ENCODE measurements around the gene GAREM1. TPM values are rescaled to one million over a fixed set of nuclear protein-coding genes. Genes with fewer than 3 reads are reported as not detected.

The GAREM1 gene
- total and polyA plus RNA-seq, 2 experiments from 2014 or later: 6.9 to 7.1 TPM

- H3K79me2 ChIP-seq: no peaks in the 10 kb centered on the region
- no peak for DNase-seq (ENCODE audit: low spot score)
- no peak for TF ChIP-seq EZH2 (IDR thresholded peaks at IDR 0.05; ENCODE audit: borderline replicate concordance)
- TF ChIP-seq, protein P1, sequence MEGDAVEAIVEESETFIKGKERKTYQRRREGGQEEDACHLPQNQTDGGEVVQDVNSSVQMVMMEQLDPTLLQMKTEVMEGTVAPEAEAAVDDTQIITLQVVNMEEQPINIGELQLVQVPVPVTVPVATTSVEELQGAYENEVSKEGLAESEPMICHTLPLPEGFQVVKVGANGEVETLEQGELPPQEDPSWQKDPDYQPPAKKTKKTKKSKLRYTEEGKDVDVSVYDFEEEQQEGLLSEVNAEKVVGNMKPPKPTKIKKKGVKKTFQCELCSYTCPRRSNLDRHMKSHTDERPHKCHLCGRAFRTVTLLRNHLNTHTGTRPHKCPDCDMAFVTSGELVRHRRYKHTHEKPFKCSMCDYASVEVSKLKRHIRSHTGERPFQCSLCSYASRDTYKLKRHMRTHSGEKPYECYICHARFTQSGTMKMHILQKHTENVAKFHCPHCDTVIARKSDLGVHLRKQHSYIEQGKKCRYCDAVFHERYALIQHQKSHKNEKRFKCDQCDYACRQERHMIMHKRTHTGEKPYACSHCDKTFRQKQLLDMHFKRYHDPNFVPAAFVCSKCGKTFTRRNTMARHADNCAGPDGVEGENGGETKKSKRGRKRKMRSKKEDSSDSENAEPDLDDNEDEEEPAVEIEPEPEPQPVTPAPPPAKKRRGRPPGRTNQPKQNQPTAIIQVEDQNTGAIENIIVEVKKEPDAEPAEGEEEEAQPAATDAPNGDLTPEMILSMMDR (IDR thresholded peaks at IDR 0.05; ENCODE audit: poor library complexity): no peak
- no peaks in the 10 kb centered on the region for H3K9me2 ChIP-seq (replicated peaks; ENCODE audit: insufficient read depth)
- H2AFZ ChIP-seq: no peak overlapping the region
- H3K4me2 ChIP-seq: no peak overlapping the region
- H3K4me1 ChIP-seq (ENCODE audit: insufficient read depth): no peaks in the 10 kb centered on the region
- H3K4me3 ChIP-seq: no peak overlapping the region
- no peaks in the 10 kb centered on the region for H3K36me3 ChIP-seq (replicated peaks; ENCODE audit: insufficient read depth, low read depth)
- 72% methylated on average over 5 of the region's 5 CpGs for WGBS (ENCODE audit: low lambda C conversion rate, missing lambda C conversion rate)
- H3K9me3 ChIP-seq (ENCODE audit: low read depth): no peaks in the 10 kb centered on the region
- H3K27ac ChIP-seq: no peak overlapping the region
- H4K20me1 ChIP-seq (ENCODE audit: insufficient read depth, poor library complexity, severe bottlenecking): no peaks in the 10 kb centered on the region
- no peaks in the 10 kb centered on the region for H3K27me3 ChIP-seq
These were observed 169.8 kb downstream of the GAREM1 start for GRCh38 chr18:32300914-32301313.

GRCh38 chr18:32299484-32299883, 171.2 kb downstream of the GAREM1 start:
- Histone ChIP-seq H3K9me2 (replicated peaks; ENCODE audit: insufficient read depth) (no peaks in the 10 kb centered on the region), H3K4me3 (no peak overlapping the region), H3K27me3 (no peaks in the 10 kb centered on the region), H4K20me1 (ENCODE audit: insufficient read depth, poor library complexity, severe bottlenecking) (no peaks in the 10 kb centered on the region), H3K79me2 (no peaks in the 10 kb centered on the region), H2AFZ (no peak overlapping the region), H3K9me3 (ENCODE audit: low read depth) (no peaks in the 10 kb centered on the region), H3K27ac (no peak overlapping the region), H3K4me2 (no peak overlapping the region), H3K36me3 (replicated peaks; ENCODE audit: insufficient read depth, low read depth) (no peaks in the 10 kb centered on the region), H3K4me1 (ENCODE audit: insufficient read depth) (no peaks in the 10 kb centered on the region)
- no peak for DNase-seq (ENCODE audit: low spot score)
- 62% methylated on average over 1 of the region's 1 CpG for WGBS (ENCODE audit: low lambda C conversion rate, missing lambda C conversion rate)
- TF ChIP-seq EZH2 (IDR thresholded peaks at IDR 0.05; ENCODE audit: borderline replicate concordance) (no peak), EZH2phosphoT487 (IDR thresholded peaks at IDR 0.05; ENCODE audit: low read depth, severe bottlenecking, unreplicated experiment) (no peak)
- TF ChIP-seq, protein P1 (IDR thresholded peaks at IDR 0.05; ENCODE audit: poor library complexity): no peak

GRCh38 chr18:32298171-32298667, 172.5 kb downstream of the GAREM1 start:
- no peak for DNase-seq (ENCODE audit: low spot score)
- no peaks in the 10 kb centered on the region for H3K27me3 ChIP-seq
- no peaks in the 10 kb centered on the region for H3K9me2 ChIP-seq (replicated peaks; ENCODE audit: insufficient read depth)
- TF ChIP-seq, protein P1 (IDR thresholded peaks at IDR 0.05; ENCODE audit: poor library complexity): no peak
- TF ChIP-seq EZH2 (IDR thresholded peaks at IDR 0.05; ENCODE audit: borderline replicate concordance): no peak
- no peak for TF ChIP-seq EZH2phosphoT487 (IDR thresholded peaks at IDR 0.05; ENCODE audit: low read depth, severe bottlenecking, unreplicated experiment)
- H2AFZ ChIP-seq: no peak overlapping the region
- 59% methylated on average over 6 of the region's 6 CpGs for WGBS (ENCODE audit: low lambda C conversion rate, missing lambda C conversion rate)
- H3K4me3 ChIP-seq: no peak overlapping the region
- H3K4me1 ChIP-seq (ENCODE audit: insufficient read depth): no peaks in the 10 kb centered on the region
- H3K4me2 ChIP-seq: peak overlapping the region; percentile 44
- H3K9me3 ChIP-seq (ENCODE audit: low read depth): no peaks in the 10 kb centered on the region
- no peaks in the 10 kb centered on the region for H4K20me1 ChIP-seq (ENCODE audit: insufficient read depth, poor library complexity, severe bottlenecking)
- H3K79me2 ChIP-seq: no peaks in the 10 kb centered on the region
- no peaks in the 10 kb centered on the region for H3K36me3 ChIP-seq (replicated peaks; ENCODE audit: insufficient read depth, low read depth)
- H3K27ac ChIP-seq: peak overlapping the region; percentile 25
